ENCODE measurements around the gene TPSB2.
"Not testable (repeated sequence)": the region's sequence is repeated elsewhere in the genome, so short reads cannot be mapped to it uniquely, and the experiment has no call there.

GRCh38 chr16:1225728-1226311, 4.2 kb downstream of the TPSB2 start:
- not testable (repeated sequence) for TF ChIP-seq PATZ1 (CRISPR knock-in tag; IDR thresholded peaks at IDR 0.05; ENCODE audit: borderline replicate concordance); ZFP3 (CRISPR knock-in tag; IDR thresholded peaks at IDR 0.05); RARB (CRISPR knock-in tag; IDR thresholded peaks at IDR 0.05); ZNF70 (CRISPR knock-in tag; IDR thresholded peaks at IDR 0.05); ARNTL (CRISPR knock-in tag; IDR thresholded peaks at IDR 0.05; ENCODE audit: borderline replicate concordance, low read depth); TSHZ2 (CRISPR knock-in tag; IDR thresholded peaks at IDR 0.05); CREB5 (CRISPR knock-in tag; IDR thresholded peaks at IDR 0.05; ENCODE audit: low read depth); OSR1 (CRISPR knock-in tag; IDR thresholded peaks at IDR 0.05); ZNF565 (CRISPR knock-in tag; conservative IDR thresholded peaks at IDR 0.05; ENCODE audit: low read depth); BACH2 (CRISPR knock-in tag; IDR thresholded peaks at IDR 0.05; ENCODE audit: borderline replicate concordance)

All from SK-N-SH treated with all-trans-retinoic acid at 6 μM for 48 hours (cell line).